CD4-positive, alpha-beta memory T cell (primary cell): ENCODE measurements around the gene GPR151. TPM values are rescaled to one million over a fixed set of nuclear protein-coding genes. Genes with fewer than 3 reads are reported as not detected.

Source experiments
- CTCF ChIA-PET: fragments of 350-600 bp; sonication (Branson Sonifier 250); formaldehyde crosslinking; loops from one replicate; lab custom pipeline; 2021; ENCODE audit warnings: inconsistent platforms; ENCODE audit not compliant: partially characterized antibody; lab: Charles Lee
- POLR2A ChIA-PET: fragments of 350-600 bp; sonication (Branson Sonifier 250); formaldehyde crosslinking; loops from one replicate; lab custom pipeline; 2021; ENCODE audit not compliant: partially characterized antibody; lab: Charles Lee
- DNase-seq, 5 donors: peaks; one replicate each; pipeline versions ENCODE4 v3.0.0 to v3.0.0-alpha.2; 2020 to 2022; ENCODE audit warnings: mixed read lengths in 1 of 5
- H3K27ac ChIP-seq: one replicate; pipeline ENCODE4 v1.7.0; 2013; ENCODE audit warnings: low read depth, low read length
- H3K27me3 ChIP-seq: 2 replicates; pipeline ENCODE4 v1.7.0; 2013; ENCODE audit warnings: mild to moderate bottlenecking, low read length, moderate library complexity; ENCODE audit not compliant: insufficient read depth
- H3K36me3 ChIP-seq: 2 replicates; pipeline ENCODE4 v1.7.0; 2013; ENCODE audit warnings: mild to moderate bottlenecking, low read length, moderate library complexity; ENCODE audit not compliant: insufficient read depth
- H3K4me1 ChIP-seq: 2 replicates; pipeline ENCODE4 v1.7.0; 2013; ENCODE audit warnings: mild to moderate bottlenecking, low read length, moderate library complexity; ENCODE audit not compliant: insufficient read depth
- H3K4me3 ChIP-seq, 2 donors: one replicate each; pipeline ENCODE4 v1.7.0; 2013; ENCODE audit warnings: low read length in 2 of 2, mild to moderate bottlenecking in 1 of 2
- H3K9me3 ChIP-seq, 2 donors: one replicate each; pipeline ENCODE4 v1.7.0; 2013; ENCODE audit warnings: low read length in 2 of 2, control low read depth in 1 of 2; ENCODE audit not compliant: control insufficient read depth in 1 of 2
- H3K27ac Mint-ChIP-seq, 7 donors: one replicate each; pipeline ENCODE4 v1.8.0; 2020 to 2021; ENCODE audit warnings: mixed read lengths in 7 of 7, mild to moderate bottlenecking in 6 of 7, inconsistent platforms in 3 of 7, moderate library complexity in 3 of 7
- H3K27me3 Mint-ChIP-seq, 2 donors: one replicate each; pipeline ENCODE4 v1.8.0; 2020 to 2021; ENCODE audit warnings: mixed read lengths in 2 of 2
- H3K36me3 Mint-ChIP-seq, 2 donors: one replicate each; pipeline ENCODE4 v1.8.0; 2020 to 2021; ENCODE audit warnings: mixed read lengths in 2 of 2, inconsistent platforms in 1 of 2, mild to moderate bottlenecking in 1 of 2
- H3K4me1 Mint-ChIP-seq, 4 donors: one replicate each; pipeline ENCODE4 v1.8.0; 2020 to 2021; ENCODE audit warnings: mixed read lengths in 4 of 4, mild to moderate bottlenecking in 1 of 4
- H3K4me3 Mint-ChIP-seq, 8 donors: one replicate each; pipeline ENCODE4 v1.8.0; 2020 to 2021; ENCODE audit warnings: mixed read lengths in 8 of 8, mild to moderate bottlenecking in 7 of 8, moderate library complexity in 6 of 8, inconsistent platforms in 3 of 8
- H3K9me3 Mint-ChIP-seq, 8 donors: one replicate each; pipeline ENCODE4 v1.8.0; 2020 to 2021; ENCODE audit warnings: mixed read lengths in 8 of 8, mild to moderate bottlenecking in 5 of 8, inconsistent platforms in 3 of 8, moderate library complexity in 1 of 8
- intact Hi-C: fragments of 100-400 bp; cut with micrococcal nuclease; formaldehyde crosslinking; loops from one replicate; pipeline ENCODE4 v1.15.1; 2023
- polyA plus RNA-seq, 2 donors: library from polyadenylated mRNA; unstranded; fragments of 300-500 nt; fragmentation: Illumina TruSeq; gene quantifications; one replicate each; pipeline ENCODE4 v1.2.3, GENCODE V29; 2021
- total RNA-seq, 2 experiments: library from RNA; stranded (reverse); gene quantifications; one replicate each; pipeline ENCODE4 v1.2.3, GENCODE V29; 2021

GPR151 gene
- total and polyA plus RNA-seq, 4 experiments from 2014 or later: not detected

DNA sequence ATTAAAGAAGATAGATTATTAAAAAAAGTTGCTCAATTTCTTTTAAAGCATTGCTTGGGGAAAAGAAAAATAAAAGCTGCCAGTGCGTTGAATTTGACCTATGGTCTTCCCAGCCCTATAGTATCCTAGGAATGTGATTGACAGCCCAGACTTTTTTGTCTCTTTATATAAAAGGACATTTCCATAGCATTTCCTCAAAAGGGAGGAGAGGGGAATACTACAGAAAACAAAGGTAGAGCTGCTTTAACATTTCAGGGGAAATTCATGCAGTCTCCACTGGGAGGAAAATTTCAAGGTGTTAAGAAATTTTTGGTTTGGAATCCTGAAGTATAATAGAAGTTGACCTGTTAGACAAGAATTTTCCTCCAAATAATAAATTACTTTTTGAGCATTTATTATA is 17.9 kb upstream of the GPR151 start:
- ChIA-PET CTCF (interaction anchor here (0.6 to 6.9 kb wide), 19 partner anchors 7 to 835 kb away, joined by 3 to 74 read pairs (median 4); partner anchors contain the start of gene GPR151), POLR2A (no interaction called here)
- DNase-seq: no peak
- no peaks in the 10 kb centered on the region for H3K27me3 ChIP-seq
- no peak overlapping the region for H3K4me3 Mint-ChIP-seq
- no peak overlapping the region for H3K27ac Mint-ChIP-seq
- no peaks in the 10 kb centered on the region for H3K9me3 Mint-ChIP-seq
- H3K36me3 Mint-ChIP-seq: no peaks in the 10 kb centered on the region
- H3K9me3 ChIP-seq: no peaks in the 10 kb centered on the region
- peaks cover 0 to 3% of the 10 kb centered on the region in 2 donors for H3K27me3 Mint-ChIP-seq
- H3K4me1 Mint-ChIP-seq: peaks cover 2 to 5% (median 4%) of the 10 kb centered on the region in 4 donors
- H3K4me1 ChIP-seq: no peaks in the 10 kb centered on the region
- H3K36me3 ChIP-seq: no peaks in the 10 kb centered on the region
- no peak overlapping the region for H3K27ac ChIP-seq
- H3K4me3 ChIP-seq: no peak overlapping the region
- intact Hi-C loops: loop anchor here (1.0 kb wide), 2 partner anchors 128 to 432 kb away; no protein-coding TSS in a partner anchor

DNA sequence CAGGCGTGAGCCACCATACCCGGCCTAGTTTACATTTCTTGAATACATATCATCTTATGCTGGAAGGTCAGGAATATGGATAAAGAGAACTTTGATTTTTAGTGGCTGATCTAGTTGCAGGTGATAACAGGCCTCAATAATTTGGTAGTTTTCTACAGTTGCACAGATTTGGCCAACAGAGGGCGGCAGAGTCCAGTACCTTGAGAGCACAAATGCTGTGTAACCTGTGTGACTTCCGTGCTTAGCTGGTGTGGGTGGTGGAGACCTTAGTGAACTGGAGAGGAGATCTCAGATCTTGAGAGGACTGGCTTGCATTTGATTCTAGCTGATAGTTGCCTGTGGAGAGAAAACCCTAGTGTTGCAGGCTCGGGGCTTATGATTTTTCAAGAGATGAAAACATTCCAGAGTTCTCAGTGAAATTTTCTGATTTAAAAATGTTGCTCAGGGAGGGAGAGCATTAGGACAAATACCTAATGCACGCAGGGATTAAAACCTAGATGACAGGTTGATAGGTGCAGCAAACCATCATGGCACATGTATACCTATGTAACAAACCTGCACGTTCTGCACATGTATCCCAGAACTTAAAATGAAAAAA is 17.4 kb upstream of the GPR151 start:
- no peaks in the 10 kb centered on the region for H3K9me3 ChIP-seq
- H3K9me3 Mint-ChIP-seq: no peaks in the 10 kb centered on the region
- DNase-seq: peak; percentile 59 to 66 (median 63)
- intact Hi-C loops: loop anchor here (1.0 kb wide), 2 partner anchors 129 to 433 kb away; no protein-coding TSS in a partner anchor
- no peak overlapping the region for H3K4me3 ChIP-seq
- peak overlapping the region in 2 of 7 donors; percentile 0 to 30 for H3K27ac Mint-ChIP-seq
- peaks cover 0 to 3% of the 10 kb centered on the region in 2 donors for H3K27me3 Mint-ChIP-seq
- no peaks in the 10 kb centered on the region for H3K27me3 ChIP-seq
- H3K27ac ChIP-seq: no peak overlapping the region
- ChIA-PET POLR2A (no interaction called here), CTCF (interaction anchor here (0.6 to 6.9 kb wide), 19 partner anchors 8 to 836 kb away, joined by 3 to 74 read pairs (median 4); partner anchors contain the start of gene GPR151)
- H3K4me3 Mint-ChIP-seq: no peak overlapping the region
- no peaks in the 10 kb centered on the region for H3K4me1 ChIP-seq
- no peaks in the 10 kb centered on the region for H3K36me3 ChIP-seq
- H3K4me1 Mint-ChIP-seq: peaks cover 2 to 5% (median 4%) of the 10 kb centered on the region in 4 donors
- H3K36me3 Mint-ChIP-seq: no peaks in the 10 kb centered on the region

GRCh38 chr5:146529984-146530383 is 14.0 kb upstream of the GPR151 start:
- Histone ChIP-seq H3K4me3 (no peak overlapping the region), H3K27me3 (peaks cover 5% of the 10 kb centered on the region), H3K4me1 (no peaks in the 10 kb centered on the region), H3K27ac (no peak overlapping the region), H3K36me3 (no peaks in the 10 kb centered on the region), H3K9me3 (no peaks in the 10 kb centered on the region)
- ChIA-PET CTCF (interaction anchor here (3.0 to 6.9 kb wide), 3 partner anchors 9 to 436 kb away, joined by 15 to 74 read pairs (median 69); no protein-coding TSS in a partner anchor), POLR2A (no interaction called here)
- no peak overlapping the region for H3K27ac Mint-ChIP-seq
- no peak for DNase-seq
- H3K36me3 Mint-ChIP-seq: no peaks in the 10 kb centered on the region
- peaks cover 0 to 7% of the 10 kb centered on the region in 2 donors for H3K27me3 Mint-ChIP-seq
- intact Hi-C loops: no loop called here
- no peaks in the 10 kb centered on the region for H3K9me3 Mint-ChIP-seq
- peaks cover 2 to 5% (median 4%) of the 10 kb centered on the region in 4 donors for H3K4me1 Mint-ChIP-seq
- no peak overlapping the region for H3K4me3 Mint-ChIP-seq

DNA sequence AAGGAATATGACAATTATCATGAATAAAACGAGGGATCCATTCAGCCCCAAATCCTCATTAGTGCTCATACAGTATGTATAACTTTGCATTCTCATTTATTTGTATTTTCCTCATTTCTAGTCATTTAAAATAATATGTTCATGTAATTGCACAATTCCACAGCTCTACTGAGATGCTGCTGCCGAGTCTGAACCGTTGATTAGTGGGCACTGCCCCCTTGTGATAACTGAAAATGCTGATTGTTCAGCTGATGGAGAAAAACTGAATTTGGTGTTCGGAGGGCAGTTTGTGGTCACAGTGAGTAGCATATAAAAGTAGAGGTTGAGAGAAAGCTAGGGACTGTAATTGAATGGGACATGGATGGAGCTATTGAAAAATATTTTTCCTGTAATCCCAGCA is 12.2 kb upstream of the GPR151 start:
- ChIA-PET POLR2A (no interaction called here), CTCF (interaction anchor here (0.7 to 1.6 kb wide), 2 partner anchors 11 to 141 kb away, joined by 3 to 4 read pairs; no protein-coding TSS in a partner anchor)
- H3K4me1 ChIP-seq: no peaks in the 10 kb centered on the region
- peaks cover 5% of the 10 kb centered on the region for H3K27me3 ChIP-seq
- H3K9me3 Mint-ChIP-seq: no peaks in the 10 kb centered on the region
- no peak overlapping the region for H3K4me3 Mint-ChIP-seq
- no peak overlapping the region for H3K27ac Mint-ChIP-seq
- H3K27me3 Mint-ChIP-seq: peaks cover 0 to 7% of the 10 kb centered on the region in 2 donors
- H3K36me3 Mint-ChIP-seq: no peaks in the 10 kb centered on the region
- no peak overlapping the region for H3K27ac ChIP-seq
- no peak for DNase-seq
- peaks cover under 1 to 2% (median 1%) of the 10 kb centered on the region in 4 donors for H3K4me1 Mint-ChIP-seq
- no peaks in the 10 kb centered on the region for H3K36me3 ChIP-seq
- no peaks in the 10 kb centered on the region for H3K9me3 ChIP-seq
- intact Hi-C loops: no loop called here
- H3K4me3 ChIP-seq: no peak overlapping the region

GRCh38 chr5:146527785-146528184 is 11.8 kb upstream of the GPR151 start:
- Mint-ChIP-seq H3K4me3 (no peak overlapping the region), H3K9me3 (no peaks in the 10 kb centered on the region), H3K27me3 (peaks cover 0 to 7% of the 10 kb centered on the region in 2 donors), H3K4me1 (no peaks in the 10 kb centered on the region), H3K27ac (peak overlapping the region in 1 of 7 donors; percentile 37), H3K36me3 (no peaks in the 10 kb centered on the region)
- Histone ChIP-seq H3K27me3 (peaks cover 5% of the 10 kb centered on the region), H3K9me3 (no peaks in the 10 kb centered on the region), H3K36me3 (no peaks in the 10 kb centered on the region), H3K4me3 (no peak overlapping the region), H3K4me1 (no peaks in the 10 kb centered on the region), H3K27ac (no peak overlapping the region)
- intact Hi-C loops: no loop called here
- ChIA-PET CTCF (interaction anchor here (1.6 kb wide), 1 partner anchor 12 kb away, joined by 4 read pairs; no protein-coding TSS in a partner anchor), POLR2A (no interaction called here)
- no peak for DNase-seq

DNA sequence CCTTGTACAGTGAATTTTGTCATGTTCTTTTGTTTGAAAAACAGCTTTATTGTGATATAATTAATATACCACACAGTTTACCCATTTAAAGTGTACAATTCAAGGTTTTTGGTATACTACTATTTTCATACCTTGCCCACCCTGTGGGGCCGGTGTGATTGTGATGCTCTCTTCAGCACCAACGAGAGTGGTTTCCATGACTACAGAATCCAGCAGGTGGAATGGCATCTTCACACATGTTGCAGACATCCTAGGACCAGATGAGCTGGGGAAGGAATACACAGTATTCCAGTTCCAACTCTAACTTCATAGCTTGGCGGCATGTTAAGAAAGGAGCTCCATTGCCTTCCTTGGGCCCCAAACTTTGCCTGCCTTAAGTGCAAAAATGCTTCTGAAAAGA is 7.7 kb upstream of the GPR151 start:
- DNase-seq: no peak
- no peak overlapping the region for H3K27ac ChIP-seq
- H3K9me3 ChIP-seq: no peaks in the 10 kb centered on the region
- no peaks in the 10 kb centered on the region for H3K4me1 ChIP-seq
- Mint-ChIP-seq H3K27ac (no peak overlapping the region), H3K4me1 (no peaks in the 10 kb centered on the region), H3K27me3 (peaks cover 0 to 7% of the 10 kb centered on the region in 2 donors), H3K36me3 (no peaks in the 10 kb centered on the region), H3K4me3 (no peak overlapping the region), H3K9me3 (no peaks in the 10 kb centered on the region)
- peaks cover 5% of the 10 kb centered on the region for H3K27me3 ChIP-seq
- no peaks in the 10 kb centered on the region for H3K36me3 ChIP-seq
- ChIA-PET CTCF (interaction anchor here (0.9 to 2.0 kb wide), 4 partner anchors 8 to 440 kb away, joined by 3 to 7 read pairs (median 4); no protein-coding TSS in a partner anchor), POLR2A (no interaction called here)
- H3K4me3 ChIP-seq: no peak overlapping the region
- intact Hi-C loops: no loop called here

DNA sequence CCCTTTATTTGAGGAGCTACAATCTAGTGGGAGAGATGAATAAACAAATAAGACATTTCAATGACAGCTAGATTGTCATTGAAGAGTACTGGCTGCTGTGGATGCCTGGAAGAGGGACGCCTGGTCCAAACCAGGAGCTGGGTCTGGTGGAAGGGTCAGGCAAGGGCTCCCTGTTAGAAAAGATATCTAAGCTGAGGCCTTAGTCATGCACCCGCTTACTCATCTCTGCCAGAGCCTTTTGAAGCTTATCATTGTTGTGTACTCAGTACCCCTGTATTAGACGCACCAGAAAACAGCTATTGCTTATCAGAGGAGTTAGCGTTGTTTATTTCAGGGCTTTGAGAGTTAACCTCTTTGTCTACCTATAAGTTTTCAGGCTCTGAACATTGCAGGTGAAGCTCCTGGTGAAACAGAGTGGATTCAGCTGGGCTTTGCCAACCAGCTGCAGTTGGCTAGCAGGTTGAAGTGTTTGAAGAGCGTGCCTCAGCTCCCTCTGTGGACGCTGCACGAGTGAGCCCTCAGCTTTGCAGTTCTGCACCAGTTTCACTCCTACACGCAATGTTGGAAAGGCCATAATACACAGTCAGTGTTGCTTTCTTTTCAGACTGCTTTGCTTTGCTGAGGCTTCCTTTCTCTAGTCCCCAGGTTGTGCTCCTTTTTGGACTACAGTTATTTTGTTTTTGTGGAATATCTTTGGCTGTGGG is 5.6 kb upstream of the GPR151 start:
- H3K9me3 ChIP-seq: no peaks in the 10 kb centered on the region
- ChIA-PET CTCF (interaction anchor here (0.8 to 2.1 kb wide), 6 partner anchors 9 to 667 kb away, joined by 3 to 15 read pairs (median 8); no protein-coding TSS in a partner anchor), POLR2A (no interaction called here)
- no peak overlapping the region for H3K27ac ChIP-seq
- no peaks in the 10 kb centered on the region for H3K4me1 Mint-ChIP-seq
- H3K27ac Mint-ChIP-seq: no peak overlapping the region
- intact Hi-C loops: no loop called here
- peaks cover 0 to 3% of the 10 kb centered on the region in 2 donors for H3K27me3 Mint-ChIP-seq
- no peaks in the 10 kb centered on the region for H3K4me1 ChIP-seq
- no peaks in the 10 kb centered on the region for H3K27me3 ChIP-seq
- no peak overlapping the region for H3K4me3 Mint-ChIP-seq
- DNase-seq: no peak
- no peak overlapping the region for H3K4me3 ChIP-seq
- H3K36me3 ChIP-seq: no peaks in the 10 kb centered on the region
- H3K9me3 Mint-ChIP-seq: no peaks in the 10 kb centered on the region
- H3K36me3 Mint-ChIP-seq: no peaks in the 10 kb centered on the region
